Activated T-helper 1 cell treated with anti-CD3 and anti-CD28 coated beads, Interleukin-12 subunit alpha, Interleukin-12 subunit beta, Interleukin-2, Interleukin-4 antibody, amounts not matched to agents 30 ng/mL and 10 ng/mL and 1 ng/mL, durations not matched to agents 14 hours and 24 hours and 36 hours (primary cell): ENCODE data around the gene PARD3B. TPM values are rescaled to one million over a fixed set of nuclear protein-coding genes. Genes with fewer than 3 reads are reported as not detected.
A peak's percentile ranks its signal among the peaks of the same experiment; 100 is the strongest.

Experiments used
- DNase-seq: peaks from one replicate; pipeline ENCODE4 v3.0.0; 2021; ENCODE audit warnings: low spot score
- H3K27ac Mint-ChIP-seq: one replicate; pipeline ENCODE4 v1.8.0; 2021; ENCODE audit warnings: mild to moderate bottlenecking, mixed read lengths
- H3K27me3 Mint-ChIP-seq: one replicate; pipeline ENCODE4 v1.8.0; 2022; ENCODE audit warnings: mild to moderate bottlenecking, moderate library complexity, mixed read lengths; ENCODE audit not compliant: insufficient read depth
- H3K36me3 Mint-ChIP-seq: one replicate; pipeline ENCODE4 v1.8.0; 2021; ENCODE audit warnings: low read depth, mixed read lengths
- H3K4me1 Mint-ChIP-seq: one replicate; pipeline ENCODE4 v1.8.0; 2021; ENCODE audit warnings: low read depth, mixed read lengths
- H3K4me3 Mint-ChIP-seq: one replicate; pipeline ENCODE4 v1.8.0; 2021; ENCODE audit warnings: mild to moderate bottlenecking, moderate library complexity, mixed read lengths
- H3K9me3 Mint-ChIP-seq: one replicate; pipeline ENCODE4 v1.8.0; 2021; ENCODE audit warnings: mixed read lengths
- intact Hi-C: fragments of 100-400 bp; cut with micrococcal nuclease; formaldehyde crosslinking; loops from one replicate; pipeline ENCODE4 v1.15.1; 2024
- total RNA-seq: library from RNA; stranded (reverse); gene quantifications from 2 replicates; pipeline ENCODE4 v1.2.3, GENCODE V29; 2022

PARD3B gene
- total RNA-seq, 1 donor from 2014 or later: 0.26 TPM

- Mint-ChIP-seq H3K27ac (no peak overlapping the region), H3K9me3 (no peaks in the 10 kb centered on the region), H3K4me1 (peaks cover 10% of the 10 kb centered on the region), H3K4me3 (no peak overlapping the region), H3K36me3 (no peaks in the 10 kb centered on the region), H3K27me3 (peaks cover 3% of the 10 kb centered on the region)
- intact Hi-C loops: no loop called here
- no peak for DNase-seq
These were observed 1084.0 kb downstream of the PARD3B start for GRCh38 chr2:205629091-205629776.

GRCh38 chr2:205633994-205634393 lies 1088.7 kb downstream of the PARD3B start:
- Mint-ChIP-seq H3K4me1 (peaks cover 14% of the 10 kb centered on the region), H3K27me3 (no peaks in the 10 kb centered on the region), H3K4me3 (no peak overlapping the region), H3K27ac (no peak overlapping the region), H3K9me3 (no peaks in the 10 kb centered on the region), H3K36me3 (no peaks in the 10 kb centered on the region)
- DNase-seq: no peak
- intact Hi-C loops: no loop called here

GRCh38 chr2:205636549-205637319 lies 1091.5 kb downstream of the PARD3B start:
- no peaks in the 10 kb centered on the region for H3K9me3 Mint-ChIP-seq
- H3K27ac Mint-ChIP-seq: peak overlapping the region; percentile 42
- H3K4me1 Mint-ChIP-seq: peaks cover 17% of the 10 kb centered on the region
- no peak overlapping the region for H3K4me3 Mint-ChIP-seq
- intact Hi-C loops: loop anchor here (1.0 kb wide), 1 partner anchor 27 kb away; no protein-coding TSS in a partner anchor
- DNase-seq: no peak
- no peaks in the 10 kb centered on the region for H3K36me3 Mint-ChIP-seq
- H3K27me3 Mint-ChIP-seq: no peaks in the 10 kb centered on the region

- intact Hi-C loops: no loop called here
- Mint-ChIP-seq H3K27ac (peak overlapping the region; percentile 13), H3K27me3 (no peaks in the 10 kb centered on the region), H3K36me3 (no peaks in the 10 kb centered on the region), H3K9me3 (no peaks in the 10 kb centered on the region), H3K4me3 (no peak overlapping the region), H3K4me1 (peaks cover 17% of the 10 kb centered on the region)
- DNase-seq: no peak
These were observed 1092.0 kb downstream of the PARD3B start for GRCh38 chr2:205637320-205637602.

- H3K27ac Mint-ChIP-seq: peak overlapping the region; percentile 13
- no peak for DNase-seq
- intact Hi-C loops: no loop called here
- H3K4me1 Mint-ChIP-seq: peaks cover 17% of the 10 kb centered on the region
- no peaks in the 10 kb centered on the region for H3K9me3 Mint-ChIP-seq
- H3K36me3 Mint-ChIP-seq: no peaks in the 10 kb centered on the region
- H3K4me3 Mint-ChIP-seq: no peak overlapping the region
- no peaks in the 10 kb centered on the region for H3K27me3 Mint-ChIP-seq
These were observed 1092.7 kb downstream of the PARD3B start for GRCh38 chr2:205637779-205638503.

GRCh38 chr2:205640716-205641115 lies 1095.4 kb downstream of the PARD3B start:
- no peaks in the 10 kb centered on the region for H3K36me3 Mint-ChIP-seq
- no peaks in the 10 kb centered on the region for H3K9me3 Mint-ChIP-seq
- no peak overlapping the region for H3K4me3 Mint-ChIP-seq
- peaks cover 17% of the 10 kb centered on the region for H3K4me1 Mint-ChIP-seq
- peaks cover 3% of the 10 kb centered on the region for H3K27me3 Mint-ChIP-seq
- no peak for DNase-seq
- no peak overlapping the region for H3K27ac Mint-ChIP-seq
- intact Hi-C loops: no loop called here

GRCh38 chr2:205642599-205643356 lies 1097.5 kb downstream of the PARD3B start:
- Mint-ChIP-seq H3K36me3 (no peaks in the 10 kb centered on the region), H3K27me3 (peaks cover 3% of the 10 kb centered on the region), H3K4me1 (peaks cover 12% of the 10 kb centered on the region), H3K4me3 (no peak overlapping the region), H3K27ac (no peak overlapping the region), H3K9me3 (no peaks in the 10 kb centered on the region)
- intact Hi-C loops: no loop called here
- DNase-seq: no peak

GRCh38 chr2:205643391-205643885 lies 1098.2 kb downstream of the PARD3B start:
- Mint-ChIP-seq H3K4me1 (peaks cover 9% of the 10 kb centered on the region), H3K27ac (no peak overlapping the region), H3K4me3 (no peak overlapping the region), H3K36me3 (no peaks in the 10 kb centered on the region), H3K9me3 (no peaks in the 10 kb centered on the region), H3K27me3 (peaks cover 3% of the 10 kb centered on the region)
- DNase-seq: no peak
- intact Hi-C loops: no loop called here

- Mint-ChIP-seq H3K4me3 (no peak overlapping the region), H3K36me3 (no peaks in the 10 kb centered on the region), H3K4me1 (peaks cover 9% of the 10 kb centered on the region), H3K9me3 (no peaks in the 10 kb centered on the region), H3K27ac (no peak overlapping the region), H3K27me3 (peaks cover 3% of the 10 kb centered on the region)
- no peak for DNase-seq
- intact Hi-C loops: no loop called here
These were observed 1098.7 kb downstream of the PARD3B start for GRCh38 chr2:205644018-205644417.

- Mint-ChIP-seq H3K4me1 (no peaks in the 10 kb centered on the region), H3K27me3 (peaks cover 3% of the 10 kb centered on the region), H3K4me3 (no peak overlapping the region), H3K27ac (no peak overlapping the region), H3K9me3 (no peaks in the 10 kb centered on the region), H3K36me3 (no peaks in the 10 kb centered on the region)
- no peak for DNase-seq
- intact Hi-C loops: no loop called here
These were observed 1101.4 kb downstream of the PARD3B start for GRCh38 chr2:205646680-205647079.

- DNase-seq: no peak
- Mint-ChIP-seq H3K9me3 (no peaks in the 10 kb centered on the region), H3K27me3 (no peaks in the 10 kb centered on the region), H3K36me3 (no peaks in the 10 kb centered on the region), H3K4me1 (peaks cover 4% of the 10 kb centered on the region), H3K4me3 (no peak overlapping the region), H3K27ac (no peak overlapping the region)
- intact Hi-C loops: no loop called here
These were observed 1105.2 kb downstream of the PARD3B start for GRCh38 chr2:205650450-205650849.

- no peak overlapping the region for H3K27ac Mint-ChIP-seq
- DNase-seq: no peak
- peaks cover 6% of the 10 kb centered on the region for H3K4me1 Mint-ChIP-seq
- no peak overlapping the region for H3K4me3 Mint-ChIP-seq
- H3K27me3 Mint-ChIP-seq: no peaks in the 10 kb centered on the region
- no peaks in the 10 kb centered on the region for H3K9me3 Mint-ChIP-seq
- intact Hi-C loops: no loop called here
- no peaks in the 10 kb centered on the region for H3K36me3 Mint-ChIP-seq
These were observed 1105.7 kb downstream of the PARD3B start for GRCh38 chr2:205650931-205651330.
